Subcutaneous abdominal adipose tissue (tissue), 5 donors: ENCODE data around the gene FLNC.

Experiments
- H3K27ac ChIP-seq: one replicate; pipeline ENCODE4 v1.7.0; 2013; ENCODE audit warnings: low read depth, mild to moderate bottlenecking, inconsistent platforms, low read length, moderate library complexity
- H3K27me3 ChIP-seq, 5 donors: one replicate each; pipeline ENCODE4 v1.7.0; 2013; ENCODE audit warnings: low read length in 5 of 5, inconsistent platforms in 1 of 5; ENCODE audit not compliant: control insufficient read depth in 5 of 5, insufficient read depth in 4 of 5
- H3K36me3 ChIP-seq, 5 donors: one replicate each; pipeline ENCODE4 v1.7.0; 2013; ENCODE audit warnings: low read length in 5 of 5; ENCODE audit not compliant: control insufficient read depth in 5 of 5, insufficient read depth in 5 of 5
- H3K4me1 ChIP-seq, 5 donors: one replicate each; pipeline ENCODE4 v1.7.0; 2013; ENCODE audit warnings: low read length in 5 of 5, mild to moderate bottlenecking in 3 of 5, moderate library complexity in 1 of 5; ENCODE audit not compliant: control insufficient read depth in 5 of 5, insufficient read depth in 5 of 5
- H3K4me3 ChIP-seq, 5 donors: one replicate each; pipeline ENCODE4 v1.7.0; 2013; ENCODE audit warnings: low read length in 5 of 5, low read depth in 1 of 5
- H3K9ac ChIP-seq, 5 donors: one replicate each; pipeline ENCODE4 v1.7.0; 2013; ENCODE audit warnings: low read length in 5 of 5, mild to moderate bottlenecking in 4 of 5, moderate library complexity in 3 of 5
- H3K9me3 ChIP-seq, 5 donors: one replicate each; pipeline ENCODE4 v1.7.0; 2013; ENCODE audit warnings: low read length in 5 of 5; ENCODE audit not compliant: control insufficient read depth in 5 of 5
- donor health status: healthy.
- donor health status: healthy.
- donor health status: healthy.
- donor health status: healthy.
- donor health status: healthy.

FLNC gene

DNA sequence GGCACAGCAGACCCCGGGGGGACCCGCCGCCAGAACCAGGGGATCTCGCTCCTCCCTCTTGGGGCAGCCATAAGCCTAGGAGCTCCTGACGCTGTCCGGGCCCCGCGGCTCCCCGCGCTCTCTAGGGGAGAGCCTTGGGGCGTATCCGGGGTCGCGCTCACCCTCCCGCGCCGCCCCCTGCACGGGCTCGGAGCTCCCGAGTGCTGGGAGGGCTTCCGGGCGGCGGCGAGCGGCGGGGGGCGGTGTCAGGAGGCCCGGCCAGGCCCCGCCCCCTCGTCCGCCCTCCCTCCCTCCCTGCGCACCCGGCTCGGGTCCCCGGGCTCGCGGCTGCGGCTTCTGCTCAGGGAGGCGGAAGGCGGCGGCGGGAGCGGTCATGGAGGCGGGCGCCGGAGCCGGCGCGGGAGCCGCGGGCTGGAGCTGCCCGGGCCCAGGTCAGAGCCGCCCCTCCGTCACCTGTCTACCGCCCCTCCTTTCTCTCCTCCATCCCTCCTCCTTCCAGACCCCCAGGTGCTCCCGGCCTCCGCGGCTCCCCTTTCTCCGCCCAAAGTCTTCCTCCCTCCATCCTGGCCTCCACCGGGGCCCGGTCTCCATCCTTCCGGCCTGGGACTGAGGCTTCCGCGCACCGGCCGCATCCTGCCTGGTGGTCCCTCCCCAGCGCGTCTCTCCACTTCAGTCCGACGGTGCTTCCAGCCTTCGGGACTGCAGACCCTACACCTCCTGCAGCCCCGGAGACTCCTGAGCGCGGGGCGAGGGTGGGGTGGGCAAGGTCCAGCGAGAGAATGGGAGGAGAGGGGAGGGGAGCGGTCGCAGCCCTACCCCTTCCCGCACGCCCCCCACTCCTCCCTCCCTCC, 38.9 kb upstream of the FLNC start, which contains the start of gene CCDC136:
Gene CCDC136, plus strand, starts transcription at position 848 of the 851 bp plus-strand sequence. CDS start 444 bp downstream, outside the sequence.
- H3K36me3 ChIP-seq = no peaks in the 10 kb centered on the region
- H3K4me1 ChIP-seq = peaks cover 0 to 24% (median 21%) of the 10 kb centered on the region in 5 donors
- H3K4me3 ChIP-seq = peak within 1 kb of the TSS; percentile 31 to 85 (median 73)
- H3K27me3 ChIP-seq = peaks cover 0 to 8% (median 0%) of the 10 kb centered on the region in 5 donors
- H3K27ac ChIP-seq = no peak within 1 kb of the TSS
- H3K9ac ChIP-seq = peak within 1 kb of the TSS in 4 of 5 donors; percentile 36 to 68 (median 64)
- H3K9me3 ChIP-seq = no peaks in the 10 kb centered on the region

- Histone ChIP-seq H3K9me3 (no peaks in the 10 kb centered on the region), H3K27ac (no peak overlapping the region), H3K9ac (no peak overlapping the region), H3K4me1 (peaks cover 0 to 24% (median 21%) of the 10 kb centered on the region in 5 donors), H3K27me3 (peaks cover 0 to 8% (median 0%) of the 10 kb centered on the region in 5 donors), H3K36me3 (no peaks in the 10 kb centered on the region), H3K4me3 (peak overlapping the region; percentile 31 to 85 (median 73))
Observed at GRCh38 chr7:128791972-128792327, 38.3 kb upstream of the FLNC start.

- Histone ChIP-seq H3K27ac (no peak overlapping the region), H3K36me3 (no peaks in the 10 kb centered on the region), H3K4me3 (no peak overlapping the region), H3K4me1 (peaks cover 0 to 24% (median 21%) of the 10 kb centered on the region in 5 donors), H3K9me3 (no peaks in the 10 kb centered on the region), H3K9ac (no peak overlapping the region), H3K27me3 (peaks cover 0 to 8% (median 0%) of the 10 kb centered on the region in 5 donors)
Observed at GRCh38 chr7:128792471-128793180, 37.6 kb upstream of the FLNC start.

GRCh38 chr7:128793181-128793547, 37.0 kb upstream of the FLNC start:
- peaks cover 0 to 8% (median 0%) of the 10 kb centered on the region in 5 donors for H3K27me3 ChIP-seq
- H3K9ac ChIP-seq = no peak overlapping the region
- peaks cover 0 to 24% (median 21%) of the 10 kb centered on the region in 5 donors for H3K4me1 ChIP-seq
- H3K9me3 ChIP-seq = no peaks in the 10 kb centered on the region
- no peak overlapping the region for H3K4me3 ChIP-seq
- H3K36me3 ChIP-seq = no peaks in the 10 kb centered on the region
- no peak overlapping the region for H3K27ac ChIP-seq

DNA sequence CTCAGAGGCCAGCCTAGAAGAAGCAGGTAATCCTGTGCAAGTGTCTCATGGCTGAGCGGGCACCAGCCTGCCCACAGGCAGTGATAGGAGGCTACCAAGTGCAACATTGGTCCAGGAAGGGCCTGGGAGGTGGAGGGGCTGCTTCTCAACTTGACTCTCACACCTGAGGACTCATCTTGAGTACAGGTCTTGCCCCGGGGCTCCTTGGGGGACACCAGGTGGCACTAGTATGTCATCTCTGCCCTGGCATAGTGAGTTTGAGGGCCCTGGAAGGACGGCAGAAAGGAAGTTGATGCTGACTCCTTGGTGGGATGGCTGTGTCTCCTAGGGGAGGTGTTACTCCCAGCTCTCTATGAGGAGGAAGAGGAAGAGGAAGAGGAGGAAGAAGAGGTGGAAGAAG, 36.2 kb upstream of the FLNC start:
- Histone ChIP-seq H3K27me3 (peaks cover 0 to 8% (median 0%) of the 10 kb centered on the region in 5 donors), H3K4me3 (no peak overlapping the region), H3K9ac (no peak overlapping the region), H3K36me3 (no peaks in the 10 kb centered on the region), H3K27ac (no peak overlapping the region), H3K9me3 (no peaks in the 10 kb centered on the region), H3K4me1 (peaks cover 0 to 24% (median 21%) of the 10 kb centered on the region in 5 donors)

DNA sequence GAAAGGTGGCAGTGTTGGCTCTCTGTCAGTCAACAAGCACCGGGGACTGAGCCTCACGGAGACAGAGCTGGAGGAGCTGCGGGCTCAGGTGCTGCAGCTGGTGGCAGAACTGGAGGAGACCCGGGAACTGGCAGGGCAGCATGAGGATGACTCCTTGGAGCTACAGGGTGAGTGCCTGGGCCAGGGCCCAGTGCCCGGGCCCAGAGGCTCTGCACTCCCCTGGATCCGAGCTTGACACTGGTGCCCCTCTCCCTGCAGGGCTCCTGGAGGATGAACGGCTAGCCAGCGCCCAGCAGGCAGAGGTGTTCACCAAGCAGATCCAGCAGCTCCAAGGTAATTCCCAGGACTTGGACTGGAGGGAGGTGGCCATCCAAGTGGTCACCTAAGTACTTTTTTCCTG, 35.8 kb upstream of the FLNC start:
- Histone ChIP-seq H3K27ac (no peak overlapping the region), H3K9me3 (no peaks in the 10 kb centered on the region), H3K4me1 (peaks cover 0 to 24% (median 21%) of the 10 kb centered on the region in 5 donors), H3K4me3 (no peak overlapping the region), H3K36me3 (no peaks in the 10 kb centered on the region), H3K27me3 (peaks cover 0 to 8% (median 0%) of the 10 kb centered on the region in 5 donors), H3K9ac (no peak overlapping the region)

DNA sequence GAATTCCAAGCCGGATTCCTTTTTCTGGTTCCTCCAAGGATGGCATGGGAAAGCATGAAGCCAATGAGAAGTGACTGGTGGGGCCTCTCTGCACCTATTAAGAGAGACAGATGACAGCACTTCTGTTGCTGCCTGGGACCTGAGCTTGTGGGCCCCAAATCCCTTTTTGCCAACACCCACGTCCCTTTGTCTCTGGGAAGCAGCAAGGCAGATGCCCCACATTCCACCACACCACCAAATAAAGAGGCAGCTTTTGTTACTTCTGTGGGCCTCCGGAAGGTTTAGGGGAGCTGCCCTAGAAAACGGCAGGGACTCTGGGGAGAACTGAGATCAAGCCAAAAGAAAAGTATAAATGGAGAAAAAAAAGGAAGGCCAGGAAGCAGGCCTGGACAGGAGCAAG, 35.1 kb upstream of the FLNC start:
- H3K4me3 ChIP-seq = no peak overlapping the region
- no peaks in the 10 kb centered on the region for H3K36me3 ChIP-seq
- no peaks in the 10 kb centered on the region for H3K9me3 ChIP-seq
- H3K9ac ChIP-seq = no peak overlapping the region
- H3K27me3 ChIP-seq = peaks cover 0 to 8% (median 0%) of the 10 kb centered on the region in 5 donors
- H3K4me1 ChIP-seq = peaks cover 0 to 24% (median 21%) of the 10 kb centered on the region in 5 donors
- no peak overlapping the region for H3K27ac ChIP-seq

GRCh38 chr7:128796327-128796726, 33.9 kb upstream of the FLNC start:
- no peak overlapping the region for H3K27ac ChIP-seq
- no peaks in the 10 kb centered on the region for H3K9me3 ChIP-seq
- no peaks in the 10 kb centered on the region for H3K36me3 ChIP-seq
- peaks cover 0 to 8% (median 0%) of the 10 kb centered on the region in 5 donors for H3K27me3 ChIP-seq
- peaks cover 0 to 17% (median 13%) of the 10 kb centered on the region in 5 donors for H3K4me1 ChIP-seq
- no peak overlapping the region for H3K9ac ChIP-seq
- no peak overlapping the region for H3K4me3 ChIP-seq

- Histone ChIP-seq H3K27ac (no peak overlapping the region), H3K27me3 (no peaks in the 10 kb centered on the region), H3K4me1 (no peaks in the 10 kb centered on the region), H3K9ac (no peak overlapping the region), H3K9me3 (no peaks in the 10 kb centered on the region), H3K4me3 (no peak overlapping the region), H3K36me3 (no peaks in the 10 kb centered on the region)
Observed at GRCh38 chr7:128799451-128799850, 30.8 kb upstream of the FLNC start.

DNA sequence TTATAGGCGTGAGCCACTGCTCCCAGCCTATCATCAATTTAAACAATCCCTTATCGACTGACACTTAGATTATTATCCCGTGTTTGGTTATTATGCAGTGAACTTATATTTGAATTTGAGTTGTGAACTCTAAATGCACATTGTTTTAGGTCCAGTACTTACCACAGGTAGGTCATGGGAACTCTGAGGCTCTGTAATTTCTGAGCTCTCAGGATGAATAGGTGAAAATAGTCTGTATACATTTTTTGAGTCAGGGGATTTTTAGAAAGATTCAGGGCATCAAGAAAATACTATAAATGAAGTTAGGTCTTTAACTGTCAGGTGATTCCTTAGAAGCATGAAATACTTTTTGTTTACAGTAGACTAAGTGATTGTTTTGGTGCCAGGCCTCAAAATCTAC, 29.6 kb upstream of the FLNC start:
- H3K27me3 ChIP-seq = no peaks in the 10 kb centered on the region
- H3K4me3 ChIP-seq = no peak overlapping the region
- H3K27ac ChIP-seq = no peak overlapping the region
- peaks cover 0 to 4% (median 3%) of the 10 kb centered on the region in 5 donors for H3K36me3 ChIP-seq
- no peaks in the 10 kb centered on the region for H3K4me1 ChIP-seq
- no peaks in the 10 kb centered on the region for H3K9me3 ChIP-seq
- H3K9ac ChIP-seq = no peak overlapping the region
